GM18499 (cell line): Measurements from ENCODE around the gene ISG15.
"Not testable (repeated sequence)": the region's sequence is repeated elsewhere in the genome, so short reads cannot be mapped to it uniquely, and the experiment has no call there.

Experiments
- ATAC-seq: cut with Tn5 transposase; IDR thresholded peaks from one replicate; pipeline ENCODE4 v1.9.1; 2021; ENCODE audit warnings: moderate number of reproducible peaks; ENCODE audit not compliant: insufficient read depth, unreplicated experiment

ISG15 gene

DNA sequence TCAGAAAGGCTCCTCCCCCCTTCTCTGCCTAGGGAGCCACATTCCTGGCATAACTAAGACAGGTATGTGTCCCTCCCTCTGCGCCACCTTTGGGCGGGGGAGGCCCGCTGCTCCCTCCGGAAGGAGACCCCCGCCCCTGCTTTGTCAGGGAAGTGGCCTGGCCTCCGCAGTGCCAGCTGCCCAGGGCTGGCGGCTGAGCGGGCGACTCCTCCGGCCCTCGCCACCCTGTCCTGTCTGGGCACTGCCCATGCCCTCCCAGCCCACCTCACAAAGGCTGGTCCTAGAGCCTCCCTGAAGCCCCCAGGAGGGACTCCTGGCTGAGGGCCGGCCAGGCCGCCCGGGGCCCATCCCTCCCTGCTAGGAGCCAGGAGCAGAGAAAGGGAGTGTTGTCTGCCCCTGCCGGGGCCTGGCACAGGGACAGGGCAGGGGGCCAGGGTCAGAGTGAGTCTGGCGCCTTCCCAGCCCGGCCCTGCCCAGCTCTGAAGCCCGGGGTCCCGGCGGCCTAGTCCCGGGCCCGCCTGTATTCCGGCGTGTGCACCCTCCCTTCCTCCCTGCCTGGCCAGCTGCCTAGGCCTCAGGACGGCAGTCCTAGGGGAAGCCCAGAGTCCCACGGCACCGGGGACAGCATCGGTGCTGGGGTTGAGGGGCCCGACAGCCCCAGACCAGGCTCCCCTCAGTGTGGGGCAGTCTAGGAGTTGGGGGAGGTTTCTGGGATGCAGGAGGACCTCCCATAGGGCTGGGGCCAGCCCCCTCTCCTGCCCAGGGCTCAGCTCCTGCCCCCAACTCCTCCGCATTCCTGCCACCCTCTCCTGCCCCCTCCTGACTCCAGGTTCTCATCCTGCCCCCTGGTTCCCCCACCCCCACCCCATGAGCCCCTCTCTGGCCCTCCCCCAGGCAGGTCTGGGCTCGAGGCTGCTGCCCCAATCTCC, 11.7 kb downstream of the ISG15 start:
- ATAC-seq: no peak

DNA sequence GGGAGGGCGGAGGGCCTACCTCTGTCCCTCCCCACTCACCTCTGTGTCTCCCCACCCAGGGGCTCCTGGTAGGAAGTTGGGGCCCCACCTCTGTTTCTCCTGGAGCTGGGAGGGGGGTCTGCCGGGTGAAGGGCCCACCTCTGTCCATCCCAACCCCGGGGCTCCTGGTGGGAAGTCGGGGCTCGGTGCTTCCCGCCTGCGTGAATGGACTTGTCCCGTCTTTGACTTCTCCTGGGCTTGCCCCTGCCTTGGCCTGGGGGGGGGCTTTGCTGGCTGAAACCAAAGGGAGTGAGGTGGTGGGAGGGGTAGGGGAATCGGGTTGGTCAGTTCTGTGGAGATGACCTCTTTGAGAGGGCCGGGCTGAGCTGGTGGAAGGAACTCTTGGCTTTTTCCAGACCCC, 12.4 kb downstream of the ISG15 start:
- no peak for ATAC-seq

DNA sequence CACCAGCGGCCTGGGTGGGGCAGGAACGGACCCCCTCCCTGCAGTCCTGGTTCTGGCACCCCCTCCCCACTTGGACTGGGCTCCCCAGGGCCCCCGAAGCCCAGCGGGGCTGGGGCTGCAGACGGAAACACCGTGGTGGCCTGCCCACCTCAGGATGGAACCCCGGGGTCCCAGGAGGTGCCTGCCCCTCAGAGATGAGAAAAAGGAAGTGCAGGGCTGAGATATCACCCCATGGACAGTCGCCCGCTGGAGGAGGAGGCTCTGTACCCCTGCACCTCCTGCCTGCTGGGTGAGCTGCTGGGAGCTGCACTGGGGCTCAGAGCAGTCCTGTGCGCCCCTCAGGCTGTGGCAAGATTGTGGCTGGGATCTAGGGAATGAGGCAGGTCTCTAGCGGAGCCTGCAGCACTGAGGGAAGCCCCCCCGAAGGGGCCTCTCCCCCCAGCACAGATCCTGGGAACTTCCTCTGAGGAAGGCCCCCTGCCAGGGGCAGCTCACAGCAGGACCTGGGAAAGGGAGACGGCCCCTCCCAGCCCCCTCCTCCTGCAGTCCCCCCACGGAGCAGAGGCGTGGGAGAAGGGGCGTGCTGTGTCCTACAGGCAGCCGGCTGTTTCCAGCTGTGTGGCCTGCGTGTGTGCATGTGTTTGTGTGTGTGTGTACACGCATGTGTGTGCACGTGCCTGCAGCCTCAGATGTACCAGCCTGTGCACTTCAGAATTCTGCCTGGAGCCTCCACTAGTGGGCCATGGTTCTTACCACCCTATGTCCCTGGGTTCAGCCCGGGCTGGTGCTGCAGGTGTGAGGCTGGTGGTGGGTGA, 13.5 kb downstream of the ISG15 start:
- no peak for ATAC-seq

DNA sequence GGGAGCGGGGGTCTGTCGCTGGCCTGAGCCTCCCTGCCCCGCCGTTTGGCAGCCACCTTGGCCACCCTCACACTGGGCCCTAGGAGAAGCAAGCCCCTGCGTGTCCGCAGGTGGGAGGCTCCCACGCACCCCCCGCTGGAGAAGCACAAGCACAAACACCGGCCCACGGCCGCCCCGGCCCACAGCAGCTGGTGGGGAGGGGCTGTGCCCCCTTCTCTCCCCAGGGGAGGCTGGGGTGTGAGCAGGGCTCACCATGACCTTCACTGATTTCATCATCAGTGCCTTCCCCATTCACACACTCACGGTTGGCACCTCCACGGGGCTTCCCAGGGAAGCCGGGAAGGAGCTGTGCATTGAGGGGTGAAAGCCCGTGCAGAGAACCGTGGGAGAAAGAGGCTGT, 14.5 kb downstream of the ISG15 start:
- ATAC-seq: no peak

DNA sequence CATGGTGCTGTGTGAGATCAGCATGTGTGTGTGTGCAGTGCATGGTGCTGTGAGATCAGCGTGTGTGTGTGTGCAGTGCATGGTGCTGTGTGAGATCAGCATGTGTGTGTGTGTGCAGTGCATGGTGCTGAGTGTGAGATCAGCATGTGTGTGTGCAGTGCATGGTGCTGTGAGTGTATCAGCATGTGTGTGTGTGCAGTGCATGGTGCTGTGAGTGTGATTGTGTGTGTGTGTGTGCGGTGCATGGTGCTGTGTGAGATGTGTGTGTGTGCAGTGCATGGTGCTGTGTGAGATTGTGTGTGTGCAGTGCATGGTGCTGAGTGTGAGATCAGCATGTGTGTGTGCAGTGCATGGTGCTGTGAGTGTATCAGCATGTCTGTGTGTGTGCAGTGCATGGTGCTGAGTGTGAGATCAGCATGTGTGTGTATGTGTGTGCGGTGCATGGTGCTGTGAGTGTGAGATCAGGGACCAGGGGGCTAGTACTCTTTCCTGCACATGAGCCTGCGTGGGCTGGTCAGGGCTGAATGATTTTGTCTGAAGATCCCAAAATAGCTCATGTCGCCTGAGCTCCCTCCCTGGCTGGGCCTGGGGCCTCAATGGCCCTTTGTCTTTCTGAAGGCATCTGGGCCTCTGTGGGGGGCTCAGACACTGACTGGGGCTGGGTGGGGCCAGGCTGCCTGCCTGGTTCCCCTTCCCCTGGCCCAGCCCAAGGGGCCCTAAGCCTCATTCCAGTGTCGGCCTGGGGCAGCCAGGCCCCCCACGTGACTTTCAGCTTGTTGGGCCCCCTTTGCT, 17.8 kb downstream of the ISG15 start:
- ATAC-seq: not testable (repeated sequence)

DNA sequence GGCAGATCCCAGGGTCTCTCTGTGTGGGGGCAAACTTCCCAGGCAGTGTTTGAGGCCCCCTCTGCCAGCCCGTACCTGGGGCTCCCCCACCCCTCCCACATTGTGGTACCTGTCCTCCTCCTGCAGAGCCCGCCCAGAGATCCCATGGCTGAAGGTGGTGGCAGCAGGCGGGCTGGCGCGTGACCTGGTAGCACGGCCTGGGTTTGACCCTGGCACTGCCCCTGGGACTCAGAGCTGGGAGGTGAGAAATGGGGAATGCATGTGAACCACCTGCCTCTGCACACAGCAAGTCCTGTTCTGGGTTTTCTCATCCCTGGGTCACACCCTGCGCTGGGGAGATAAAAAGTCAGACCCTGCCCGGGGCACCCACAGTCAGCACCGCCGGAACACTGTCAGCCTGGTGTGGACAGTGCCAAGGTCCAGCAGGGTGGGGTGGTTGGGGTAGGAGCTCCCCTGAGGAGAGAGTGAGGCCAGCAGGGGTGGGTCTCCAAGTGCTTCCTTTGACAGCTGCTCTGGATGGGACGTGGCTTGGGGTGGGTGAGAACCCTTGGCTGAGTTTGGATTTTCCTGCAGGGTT, 18.4 kb downstream of the ISG15 start:
- no peak for ATAC-seq

DNA sequence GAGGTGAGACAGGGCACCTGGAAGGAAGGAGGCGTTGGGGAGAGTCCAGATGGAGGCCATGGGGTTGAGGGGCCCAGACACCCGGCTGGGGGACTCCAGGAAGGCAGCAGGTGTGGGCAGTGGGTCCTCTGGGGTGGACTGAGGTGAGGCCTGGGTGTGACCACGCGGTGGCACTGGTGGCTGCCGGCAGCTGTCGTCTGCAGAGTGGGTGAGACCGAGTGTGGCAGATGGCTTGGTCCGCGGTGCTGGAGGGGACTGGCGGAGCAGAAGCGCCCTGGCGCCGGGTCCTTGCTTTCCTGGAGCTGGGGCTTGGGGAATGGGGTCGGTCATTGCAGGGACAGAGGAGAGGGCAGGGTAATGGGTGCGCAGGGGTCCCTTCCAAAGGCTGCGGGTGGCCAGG, 19.1 kb downstream of the ISG15 start:
- peak; percentile 15 for ATAC-seq

DNA sequence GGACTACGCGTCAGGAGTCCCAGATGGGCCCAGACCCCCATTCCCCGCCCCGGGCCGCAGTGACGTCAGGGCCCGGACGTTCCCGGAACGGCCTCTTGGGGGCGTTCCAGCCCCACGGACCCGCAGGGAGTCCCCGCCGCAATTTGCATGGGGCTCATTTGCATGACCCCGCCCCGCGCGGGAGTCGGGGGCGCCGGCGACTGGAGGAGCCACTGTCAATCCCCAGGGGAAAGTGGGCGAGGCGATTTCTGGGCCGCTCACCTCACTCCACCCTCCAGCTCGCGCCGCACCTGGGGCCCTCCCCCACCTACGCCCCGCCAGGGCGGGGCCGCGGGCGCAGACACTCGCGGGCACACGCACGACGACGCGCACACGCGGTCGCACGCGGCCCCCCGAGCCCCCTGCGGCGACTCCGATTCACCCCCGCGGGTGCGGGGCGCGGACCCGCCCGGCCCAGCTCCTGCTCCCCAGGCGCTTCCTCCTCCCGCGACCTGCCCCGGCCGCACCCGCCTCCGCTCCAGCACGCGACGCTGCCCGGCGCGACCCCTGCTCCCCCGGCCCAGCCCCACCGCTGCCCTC, 19.8 kb downstream of the ISG15 start:
- peak; percentile 53 for ATAC-seq

DNA sequence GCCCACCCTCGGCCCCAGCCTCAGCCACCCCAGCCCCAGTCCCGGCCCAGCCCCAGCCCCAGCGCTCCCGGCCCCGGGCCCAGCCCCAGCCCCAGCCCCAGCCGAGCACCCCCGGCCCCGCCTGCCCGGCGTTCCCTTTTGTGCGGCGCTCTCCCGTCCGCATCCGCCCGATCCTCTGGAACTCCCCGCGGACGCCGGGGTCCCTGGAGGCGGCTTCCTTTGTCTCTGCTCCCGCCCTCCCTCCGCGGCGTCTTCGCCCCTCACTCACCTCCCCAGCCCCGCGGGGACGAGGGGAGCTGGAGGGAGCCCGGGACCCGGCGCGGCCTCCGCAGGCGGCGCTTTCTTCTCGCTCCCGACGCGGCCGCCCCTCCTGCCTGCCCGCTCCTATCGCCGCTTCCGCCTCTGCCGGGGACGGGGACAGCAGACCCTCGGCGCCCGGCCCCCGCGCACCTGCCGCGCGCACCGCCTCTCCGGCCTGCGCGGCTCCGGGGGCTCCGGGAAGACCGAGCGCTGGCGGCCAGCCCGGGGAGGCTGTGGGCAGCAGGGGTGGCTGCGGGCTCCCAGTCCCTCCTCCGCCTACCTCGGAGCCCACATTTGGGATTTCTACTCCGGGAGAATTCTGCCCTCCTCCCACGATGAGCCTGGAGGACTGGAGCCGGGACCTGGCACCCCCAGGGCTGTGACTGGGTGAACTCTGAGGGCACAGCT, 20.6 kb downstream of the ISG15 start:
- ATAC-seq: no peak

DNA sequence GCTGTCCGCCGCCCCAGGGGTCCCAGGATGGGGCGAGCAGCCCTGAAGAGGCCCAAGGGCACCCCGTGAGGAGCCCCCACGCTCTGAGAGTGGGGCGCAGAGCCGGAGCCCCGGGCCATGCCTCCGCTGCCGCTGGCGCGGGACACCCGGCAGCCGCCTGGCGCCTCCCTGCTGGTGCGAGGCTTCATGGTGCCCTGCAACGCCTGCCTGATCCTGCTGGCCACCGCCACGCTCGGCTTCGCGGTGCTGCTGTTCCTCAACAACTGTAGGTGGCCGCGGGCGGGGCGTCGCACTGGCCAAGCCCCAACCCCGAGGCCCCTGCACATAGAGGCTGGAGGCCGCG, 21.1 kb downstream of the ISG15 start:
- no peak for ATAC-seq

DNA sequence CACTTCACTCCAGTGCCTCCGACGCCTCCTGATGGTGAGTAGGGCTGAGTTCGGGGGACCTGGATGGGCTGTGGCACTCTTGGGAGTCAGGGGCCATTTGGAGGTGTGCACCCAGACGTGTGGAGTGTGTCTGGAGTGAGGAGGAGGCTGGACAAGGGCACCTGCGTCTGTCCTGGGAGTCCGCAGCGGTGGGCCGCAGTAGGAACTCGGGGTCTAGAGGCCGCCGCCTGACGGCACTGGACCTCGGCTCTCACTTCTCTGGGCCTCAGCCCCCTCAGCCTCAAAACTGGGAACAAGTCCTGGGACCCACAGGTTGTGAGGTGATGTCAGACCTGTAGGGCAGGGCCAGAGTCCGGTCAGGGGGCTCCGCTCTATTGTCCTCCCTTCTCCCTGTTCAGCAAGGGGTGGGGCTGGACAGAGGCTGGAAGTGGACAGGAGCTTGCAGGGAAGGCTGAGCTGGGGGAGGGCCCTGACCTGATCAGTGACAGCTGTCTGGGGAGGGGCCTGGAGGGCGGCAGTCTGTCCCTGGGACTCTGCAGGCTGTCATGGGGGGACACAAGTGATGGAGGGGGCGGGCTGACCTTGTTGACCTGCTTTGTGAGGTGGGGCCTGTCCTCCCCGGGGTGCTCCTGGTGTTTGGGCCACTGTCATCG, 22.1 kb downstream of the ISG15 start:
- ATAC-seq: no peak

DNA sequence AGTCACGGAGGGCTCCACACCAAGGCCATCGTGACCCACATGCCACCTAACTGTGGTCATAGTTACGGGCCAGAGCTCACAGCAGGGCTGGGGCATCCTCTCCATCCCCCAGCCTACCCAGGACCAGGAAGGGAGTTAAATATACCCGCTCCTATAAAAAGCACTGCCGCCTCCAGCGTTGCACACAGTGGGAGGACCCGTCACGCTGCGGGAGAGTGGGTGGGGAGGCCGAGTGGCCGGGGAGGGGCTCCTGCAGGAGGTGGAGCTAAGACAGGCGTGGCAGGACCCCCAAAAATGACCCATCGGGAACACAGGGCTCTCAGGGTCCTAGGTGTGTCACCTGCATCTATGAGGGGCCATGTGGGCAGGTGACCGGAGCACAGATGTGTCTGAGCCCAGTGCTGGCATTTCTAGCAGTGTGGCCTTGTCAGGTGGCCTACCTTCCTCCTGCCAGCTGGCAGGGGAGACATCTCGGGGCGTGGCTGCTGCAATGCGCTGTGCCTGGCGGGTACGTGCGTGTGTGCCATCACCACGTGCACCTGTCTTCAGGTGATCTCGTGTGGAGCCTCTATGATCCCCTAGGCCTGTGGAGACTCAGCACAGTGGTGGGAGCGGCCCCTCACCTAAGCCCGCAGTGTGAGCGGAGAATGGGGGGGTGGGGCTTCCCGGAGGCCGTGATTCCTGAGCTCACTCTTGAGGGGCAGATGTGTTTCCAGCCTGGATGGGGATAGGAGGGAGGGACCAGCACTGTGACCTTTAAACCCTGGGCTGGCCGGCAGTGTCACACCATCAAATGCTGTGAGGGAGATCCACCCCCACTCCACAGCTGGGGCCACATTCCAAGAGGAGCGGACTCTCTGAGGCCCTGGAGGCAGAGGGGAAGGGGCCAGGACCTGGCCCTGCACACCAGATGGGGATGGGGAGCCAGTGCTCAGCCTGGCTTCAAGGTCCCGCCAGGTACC, 24.4 kb downstream of the ISG15 start:
- no peak for ATAC-seq

DNA sequence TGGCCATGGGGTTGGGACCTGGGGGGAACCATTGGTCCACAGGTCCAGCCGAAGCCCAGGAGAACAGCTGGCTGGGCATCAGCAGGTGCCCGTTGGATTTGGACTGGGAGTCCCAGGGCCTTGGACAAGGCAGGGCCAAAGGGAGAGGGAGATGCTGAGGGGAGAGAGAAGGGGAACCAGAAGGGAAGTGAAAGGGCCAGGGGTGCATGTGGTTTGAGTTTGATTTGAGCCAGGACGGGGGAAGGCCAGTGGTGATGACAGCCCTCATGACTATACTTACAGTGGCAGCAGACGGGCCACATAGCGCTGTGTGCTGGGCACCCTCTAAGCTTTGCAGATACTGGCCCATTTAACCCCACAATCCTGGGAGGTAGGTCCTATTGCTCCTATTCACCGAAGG, 25.4 kb downstream of the ISG15 start:
- no peak for ATAC-seq

DNA sequence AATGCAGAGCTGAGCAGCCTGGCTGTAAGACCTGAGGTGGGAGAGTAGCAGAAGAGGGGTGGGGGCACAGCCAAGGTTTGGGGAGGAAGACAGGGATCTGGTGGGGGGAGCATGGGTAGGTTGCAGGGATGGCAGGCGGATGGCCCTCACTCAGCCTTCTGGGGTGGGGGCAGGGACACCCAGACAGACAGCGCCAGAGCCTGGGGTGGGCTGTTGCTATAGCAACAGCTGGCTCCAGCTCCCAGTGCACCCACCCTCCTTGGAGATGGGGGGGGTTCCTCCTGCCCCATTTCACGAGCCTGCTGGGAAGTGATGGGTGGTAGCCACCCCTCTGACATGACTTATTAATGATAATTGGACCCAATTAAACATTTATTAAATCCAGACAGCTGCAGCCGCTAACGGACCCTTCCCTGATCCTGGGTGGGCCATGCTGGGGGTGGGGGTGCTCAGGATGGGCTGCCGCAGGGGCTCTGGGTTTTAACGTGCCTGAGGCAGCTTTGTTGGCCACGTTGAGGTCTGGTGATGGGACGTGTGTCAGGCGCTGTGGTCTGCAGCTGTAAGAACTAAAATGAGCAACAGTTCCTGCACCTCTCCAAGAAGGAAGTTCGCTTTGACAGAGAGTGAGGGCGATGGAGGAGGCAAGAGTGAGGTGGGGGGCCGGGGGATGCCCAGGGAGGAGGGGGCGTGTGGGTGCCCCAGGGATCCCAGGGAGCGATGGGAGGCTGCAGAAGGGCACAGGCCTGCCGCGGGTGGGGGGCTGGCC, 26.0 kb downstream of the ISG15 start:
- no peak for ATAC-seq

DNA sequence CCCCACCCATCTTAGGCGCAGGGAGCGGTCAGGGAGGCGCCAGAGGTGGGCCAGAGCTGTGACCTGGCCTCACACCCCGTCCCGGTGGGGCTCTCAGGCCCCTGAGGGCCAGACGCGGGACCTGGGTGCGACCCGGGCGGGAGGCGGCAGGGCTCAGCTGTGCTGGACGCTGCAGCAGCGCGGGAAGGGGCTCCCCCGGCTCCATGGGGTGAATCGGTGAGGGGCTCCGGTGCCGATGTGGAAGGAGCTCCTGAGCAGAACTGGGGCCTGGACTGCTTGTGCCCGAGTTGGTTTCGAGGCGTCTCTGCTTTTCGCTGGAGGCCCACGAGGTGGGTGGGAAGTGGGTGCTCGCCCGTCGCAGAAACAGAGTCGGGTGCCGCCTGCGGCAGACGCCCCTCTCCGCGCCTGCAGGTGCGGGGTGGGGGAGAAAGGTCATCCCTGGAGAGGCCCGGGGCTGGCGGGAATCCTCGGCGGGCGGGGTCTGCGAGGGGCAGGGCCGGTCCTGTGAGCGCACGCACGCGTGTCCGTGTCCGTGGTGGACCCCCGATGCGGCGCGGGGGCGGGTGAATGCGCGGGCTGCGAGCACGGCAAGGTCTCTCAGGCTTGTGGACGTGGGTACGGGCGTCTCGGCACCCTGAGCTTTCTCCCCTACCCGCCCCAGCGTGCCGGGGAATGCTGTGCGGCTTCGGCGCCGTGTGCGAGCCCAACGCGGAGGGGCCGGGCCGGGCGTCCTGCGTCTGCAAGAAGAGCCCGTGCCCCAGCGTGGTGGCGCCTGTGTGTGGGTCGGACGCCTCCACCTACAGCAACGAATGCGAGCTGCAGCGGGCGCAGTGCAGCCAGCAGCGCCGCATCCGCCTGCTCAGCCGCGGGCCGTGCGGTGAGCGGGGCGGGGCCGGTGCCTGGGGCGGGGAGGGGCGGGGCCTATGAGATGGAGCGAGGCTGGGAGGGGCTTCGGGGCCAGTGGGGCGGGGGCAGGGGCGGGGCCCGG, 27.0 kb downstream of the ISG15 start:
- no peak for ATAC-seq

DNA sequence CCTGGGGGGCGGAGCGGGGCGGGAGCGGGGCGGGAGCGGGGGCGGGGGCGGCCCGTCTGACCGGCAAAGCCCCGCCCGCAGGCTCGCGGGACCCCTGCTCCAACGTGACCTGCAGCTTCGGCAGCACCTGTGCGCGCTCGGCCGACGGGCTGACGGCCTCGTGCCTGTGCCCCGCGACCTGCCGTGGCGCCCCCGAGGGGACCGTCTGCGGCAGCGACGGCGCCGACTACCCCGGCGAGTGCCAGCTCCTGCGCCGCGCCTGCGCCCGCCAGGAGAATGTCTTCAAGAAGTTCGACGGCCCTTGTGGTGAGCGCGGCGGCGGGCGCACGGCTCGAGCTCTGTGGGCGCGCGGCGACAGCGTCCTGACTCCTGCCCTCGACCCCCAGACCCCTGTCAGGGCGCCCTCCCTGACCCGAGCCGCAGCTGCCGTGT, 27.8 kb downstream of the ISG15 start:
- ATAC-seq: no peak
